Endothelial cell of umbilical vein (primary cell): ENCODE data around the gene GPR25.

Experiments used
- JUN ChIP-seq: IDR thresholded peaks from 2 replicates; pipeline ENCODE4 v1.6.1; 2011; ENCODE audit warnings: borderline replicate concordance, low read depth; ENCODE audit not compliant: insufficient read length, insufficient read depth
- MAX ChIP-seq: IDR thresholded peaks from 2 replicates; pipeline ENCODE4 v1.6.1; 2011; ENCODE audit not compliant: insufficient read depth, insufficient read length

DNA sequence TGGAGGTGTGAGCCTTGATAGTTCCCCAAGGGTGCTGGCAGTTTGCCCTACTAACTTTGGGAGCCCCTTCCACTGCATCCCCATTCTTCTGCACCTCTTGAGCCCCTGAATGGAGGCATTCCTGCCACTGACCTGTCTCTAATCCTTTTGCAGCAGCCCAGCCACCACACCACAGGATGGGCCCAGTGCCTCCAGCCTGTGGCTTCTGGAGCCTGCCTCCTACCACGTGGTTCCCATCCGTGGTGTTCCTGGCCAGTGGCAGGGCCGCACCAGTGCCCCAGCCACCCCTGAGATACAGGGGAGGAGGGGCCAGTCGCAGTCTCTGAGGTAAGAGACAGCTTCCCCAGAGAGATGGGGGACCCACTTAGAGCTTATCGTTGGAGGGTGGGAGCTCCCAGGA, 36.3 kb downstream of the GPR25 start:
- no peak for TF ChIP-seq JUN
- no peak for TF ChIP-seq MAX
